ENCODE results near the gene ASPRV1.

DNA sequence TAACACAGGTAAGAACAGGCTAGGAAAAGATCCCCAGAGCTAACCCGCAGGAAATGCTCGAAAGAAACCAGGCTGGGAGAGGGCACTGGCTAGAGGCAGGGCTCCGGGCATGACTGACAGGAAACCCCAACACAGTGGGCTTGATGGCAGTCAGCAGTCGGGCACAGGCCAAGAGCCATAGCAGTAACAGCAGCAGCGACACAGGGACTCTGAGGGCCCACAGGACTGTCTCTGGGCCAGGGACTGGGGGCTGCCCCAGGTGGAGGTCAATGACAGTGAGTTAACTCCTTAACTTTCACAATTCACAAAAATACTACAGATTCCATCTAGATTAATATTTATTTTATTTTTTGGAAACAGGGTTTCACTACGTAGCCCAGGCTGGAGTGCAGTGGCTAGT lies 37.3 kb upstream of the ASPRV1 start:
- TF ChIP-seq FOXA1 (IDR thresholded peaks at IDR 0.05) (no peak), RAD21 (IDR thresholded peaks at IDR 0.05) (no peak), TAF1 (conservative IDR thresholded peaks at IDR 0.05) (no peak), GABPA (IDR thresholded peaks at IDR 0.05 in 1 of 2, conservative IDR thresholded peaks at IDR 0.05 in 1 of 2) (no peak), JUND (IDR thresholded peaks at IDR 0.05) (no peak)
- TF ChIP-seq, protein P1, sequence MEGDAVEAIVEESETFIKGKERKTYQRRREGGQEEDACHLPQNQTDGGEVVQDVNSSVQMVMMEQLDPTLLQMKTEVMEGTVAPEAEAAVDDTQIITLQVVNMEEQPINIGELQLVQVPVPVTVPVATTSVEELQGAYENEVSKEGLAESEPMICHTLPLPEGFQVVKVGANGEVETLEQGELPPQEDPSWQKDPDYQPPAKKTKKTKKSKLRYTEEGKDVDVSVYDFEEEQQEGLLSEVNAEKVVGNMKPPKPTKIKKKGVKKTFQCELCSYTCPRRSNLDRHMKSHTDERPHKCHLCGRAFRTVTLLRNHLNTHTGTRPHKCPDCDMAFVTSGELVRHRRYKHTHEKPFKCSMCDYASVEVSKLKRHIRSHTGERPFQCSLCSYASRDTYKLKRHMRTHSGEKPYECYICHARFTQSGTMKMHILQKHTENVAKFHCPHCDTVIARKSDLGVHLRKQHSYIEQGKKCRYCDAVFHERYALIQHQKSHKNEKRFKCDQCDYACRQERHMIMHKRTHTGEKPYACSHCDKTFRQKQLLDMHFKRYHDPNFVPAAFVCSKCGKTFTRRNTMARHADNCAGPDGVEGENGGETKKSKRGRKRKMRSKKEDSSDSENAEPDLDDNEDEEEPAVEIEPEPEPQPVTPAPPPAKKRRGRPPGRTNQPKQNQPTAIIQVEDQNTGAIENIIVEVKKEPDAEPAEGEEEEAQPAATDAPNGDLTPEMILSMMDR (IDR thresholded peaks at IDR 0.05; ENCODE audit: low read depth, low read length, missing input control) = no peak
- TF ChIP-seq, protein P2, sequence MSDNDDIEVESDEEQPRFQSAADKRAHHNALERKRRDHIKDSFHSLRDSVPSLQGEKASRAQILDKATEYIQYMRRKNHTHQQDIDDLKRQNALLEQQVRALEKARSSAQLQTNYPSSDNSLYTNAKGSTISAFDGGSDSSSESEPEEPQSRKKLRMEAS (IDR thresholded peaks at IDR 0.05) = no peak

Measured in liver (tissue), 3 donors.